ENCODE results near the gene CTSD.

CTSD gene

GRCh38 chr11:1748636-1749394, 14.9 kb downstream of the CTSD start:
- H4K20me1 ChIP-seq (ENCODE audit: insufficient read depth, low read length, poor library complexity, severe bottlenecking): no peaks in the 10 kb centered on the region
- H3F3A ChIP-seq (ENCODE audit: low read depth): 0 out of 2 replicates have a peak, but pooled peaks cover 3% of the 10 kb centered on the region
- H3K4me3 ChIP-seq (ENCODE audit: low read length, poor library complexity, severe bottlenecking): no peak overlapping the region
- H3K4me1 ChIP-seq (ENCODE audit: insufficient read depth, low read length, poor library complexity, severe bottlenecking): peaks cover 38% of the 10 kb centered on the region
- H3K4me2 ChIP-seq (ENCODE audit: low read depth, low read length, poor library complexity, severe bottlenecking): no peak overlapping the region
- no peaks in the 10 kb centered on the region for H3K27me3 ChIP-seq (ENCODE audit: insufficient read depth, low read length, poor library complexity, severe bottlenecking)
- H3K9me3 ChIP-seq (ENCODE audit: insufficient read depth, low read depth, low read length): no peaks in the 10 kb centered on the region
- TF ChIP-seq EZH2phosphoT487 (IDR thresholded peaks at IDR 0.05; ENCODE audit: borderline replicate concordance): no peak
- no peak for TF ChIP-seq CTCF (conservative IDR thresholded peaks at IDR 0.05; ENCODE audit: low read length)
- no peaks in the 10 kb centered on the region; the same call in 1 of the 2 replicates for H3K36me3 ChIP-seq (ENCODE audit: insufficient read depth, low read length)
- no peaks in the 10 kb centered on the region for H3K9me2 ChIP-seq (replicated peaks; ENCODE audit: low read depth, low read length)
- H3K79me2 ChIP-seq (ENCODE audit: insufficient read depth, low read length): peaks cover 15% of the 10 kb centered on the region; the same call in 1 of the 2 replicates
- H3K9ac ChIP-seq (ENCODE audit: low read depth, low read length, poor library complexity, severe bottlenecking): no peak overlapping the region
- no peak overlapping the region for H2AFZ ChIP-seq (ENCODE audit: low read length)

DNA sequence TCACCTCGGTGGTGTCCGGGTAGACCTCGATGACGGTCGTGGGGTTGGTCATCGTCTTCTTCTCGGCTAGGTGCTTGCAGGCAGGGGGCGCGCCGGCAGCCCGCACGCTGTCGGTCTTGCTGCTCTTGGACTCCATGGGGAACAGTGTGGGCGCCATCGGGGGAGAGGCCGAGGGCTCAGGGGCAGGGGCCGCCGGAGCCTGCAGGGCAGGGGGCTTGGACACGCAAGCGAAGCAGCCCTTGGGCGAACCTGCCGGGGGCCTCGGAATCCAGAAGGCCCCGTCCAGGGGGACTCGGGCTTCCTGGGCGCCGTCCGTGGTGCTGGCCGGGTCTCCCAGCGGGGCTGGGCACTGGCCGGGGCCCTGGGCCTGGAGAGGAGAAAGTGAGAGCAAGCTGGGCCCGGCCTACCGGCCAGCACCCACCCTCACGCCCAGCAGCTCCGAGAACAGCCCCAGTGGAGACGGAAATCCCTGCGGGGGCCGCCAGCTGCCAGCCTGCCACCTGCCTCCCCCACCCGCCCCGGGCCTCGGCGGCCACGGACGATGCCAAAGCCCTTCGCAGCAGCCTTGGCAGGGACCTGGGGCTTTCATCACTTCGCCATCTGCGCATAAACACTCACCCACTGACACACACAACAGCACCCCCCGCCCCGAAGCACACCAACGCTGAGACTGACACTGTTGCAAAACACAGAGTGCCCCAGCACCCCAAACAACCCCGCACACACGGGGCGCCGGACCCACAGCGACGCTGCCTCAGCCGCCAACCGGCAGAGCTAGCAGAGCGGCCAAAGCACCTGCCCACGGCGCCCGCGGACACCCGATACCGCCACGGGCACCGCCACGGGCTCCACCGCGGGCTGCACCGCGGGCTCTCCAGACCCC, 15.7 kb downstream of the CTSD start:
- Histone ChIP-seq H3K4me2 (ENCODE audit: low read depth, low read length, poor library complexity, severe bottlenecking) (no peak overlapping the region), H3K4me1 (ENCODE audit: insufficient read depth, low read length, poor library complexity, severe bottlenecking) (peaks cover 30% of the 10 kb centered on the region), H3K4me3 (ENCODE audit: low read length, poor library complexity, severe bottlenecking) (no peak overlapping the region), H4K20me1 (ENCODE audit: insufficient read depth, low read length, poor library complexity, severe bottlenecking) (no peaks in the 10 kb centered on the region), H2AFZ (ENCODE audit: low read length) (no peak overlapping the region), H3K9me3 (ENCODE audit: insufficient read depth, low read depth, low read length) (no peaks in the 10 kb centered on the region), H3K9ac (ENCODE audit: low read depth, low read length, poor library complexity, severe bottlenecking) (no peak overlapping the region), H3F3A (ENCODE audit: low read depth) (0 out of 2 replicates have a peak, but pooled peaks cover 3% of the 10 kb centered on the region), H3K79me2 (ENCODE audit: insufficient read depth, low read length) (peaks cover 10% of the 10 kb centered on the region; the same call in 1 of the 2 replicates), H3K9me2 (replicated peaks; ENCODE audit: low read depth, low read length) (no peaks in the 10 kb centered on the region), H3K27me3 (ENCODE audit: insufficient read depth, low read length, poor library complexity, severe bottlenecking) (no peaks in the 10 kb centered on the region), H3K36me3 (ENCODE audit: insufficient read depth, low read length) (no peaks in the 10 kb centered on the region; the same call in 1 of the 2 replicates)
- TF ChIP-seq CTCF (conservative IDR thresholded peaks at IDR 0.05; ENCODE audit: low read length) (no peak), EZH2phosphoT487 (IDR thresholded peaks at IDR 0.05; ENCODE audit: borderline replicate concordance) (no peak)

DNA sequence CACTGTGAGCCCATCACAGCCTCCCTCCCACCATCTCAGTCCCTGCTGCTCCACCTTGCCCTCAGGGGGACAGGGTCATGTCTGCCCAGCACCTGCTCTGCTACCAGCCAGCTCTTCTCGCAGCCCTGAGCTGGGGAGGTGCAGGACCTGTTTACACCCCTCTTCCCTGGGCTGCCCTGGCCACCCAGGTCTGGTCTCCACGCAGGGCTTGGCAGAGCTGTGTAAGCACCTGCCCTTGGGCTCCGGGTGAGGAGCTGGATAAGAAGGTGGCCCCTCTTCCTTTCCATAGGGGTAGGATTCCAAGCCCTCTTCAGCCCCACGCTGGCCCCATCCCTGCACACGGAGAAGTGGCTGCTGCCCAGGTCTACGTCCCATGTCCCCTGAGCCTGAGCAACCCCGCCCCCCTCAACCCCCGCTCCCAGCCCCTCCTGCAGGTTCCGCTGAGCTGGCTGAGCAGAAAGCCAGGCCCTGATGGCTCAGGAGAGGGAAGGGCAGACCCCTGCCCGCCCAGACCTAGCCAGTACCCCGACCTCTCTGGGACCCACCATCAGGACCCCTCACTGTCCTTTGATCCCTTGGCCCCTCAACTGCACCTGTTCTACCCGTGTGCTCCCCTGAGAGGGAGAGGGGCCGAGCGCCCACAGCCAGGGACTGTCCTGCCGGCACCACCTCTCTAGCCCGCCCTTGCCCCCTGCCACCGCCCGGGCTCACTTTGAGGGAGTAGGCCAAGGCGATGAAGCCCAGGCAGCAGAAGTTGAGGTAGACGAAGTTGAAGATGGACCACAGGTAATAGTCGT, 16.6 kb downstream of the CTSD start:
- H3K79me2 ChIP-seq (ENCODE audit: insufficient read depth, low read length): peaks cover 2% of the 10 kb centered on the region; the same call in 1 of the 2 replicates
- TF ChIP-seq EZH2phosphoT487 (IDR thresholded peaks at IDR 0.05; ENCODE audit: borderline replicate concordance): no peak
- no peak overlapping the region for H2AFZ ChIP-seq (ENCODE audit: low read length)
- H3K4me1 ChIP-seq (ENCODE audit: insufficient read depth, low read length, poor library complexity, severe bottlenecking): peaks cover 22% of the 10 kb centered on the region
- no peak overlapping the region for H3K9ac ChIP-seq (ENCODE audit: low read depth, low read length, poor library complexity, severe bottlenecking)
- H3K9me3 ChIP-seq (ENCODE audit: insufficient read depth, low read depth, low read length): no peaks in the 10 kb centered on the region
- no peaks in the 10 kb centered on the region for H3K9me2 ChIP-seq (replicated peaks; ENCODE audit: low read depth, low read length)
- H3F3A ChIP-seq (ENCODE audit: low read depth): 0 out of 2 replicates have a peak, but pooled peaks cover 3% of the 10 kb centered on the region
- H4K20me1 ChIP-seq (ENCODE audit: insufficient read depth, low read length, poor library complexity, severe bottlenecking): no peaks in the 10 kb centered on the region
- H3K27me3 ChIP-seq (ENCODE audit: insufficient read depth, low read length, poor library complexity, severe bottlenecking): no peaks in the 10 kb centered on the region
- no peak overlapping the region for H3K4me2 ChIP-seq (ENCODE audit: low read depth, low read length, poor library complexity, severe bottlenecking)
- no peak overlapping the region for H3K4me3 ChIP-seq (ENCODE audit: low read length, poor library complexity, severe bottlenecking)
- H3K36me3 ChIP-seq (ENCODE audit: insufficient read depth, low read length): no peaks in the 10 kb centered on the region; the same call in 1 of the 2 replicates

All from Loucy (cell line).